Measurements from ENCODE around the gene VWC2L. TPM values are rescaled to one million over a fixed set of nuclear protein-coding genes. Genes with fewer than 3 reads are reported as not detected.

VWC2L gene
- total RNA-seq, 1 donor from 2014 or later, result not detected

GRCh38 chr2:214558341-214558740 is 147.5 kb downstream of the VWC2L start:
- TF ChIP-seq CTCF (conservative IDR thresholded peaks at IDR 0.05; ENCODE audit: low read depth, low read length), result no peak
- H3K4me3 ChIP-seq (ENCODE audit: low read depth, low read length), result no peak overlapping the region
- no peak for DNase-seq (ENCODE audit: low read depth)

- no peak overlapping the region for H3K4me3 ChIP-seq (ENCODE audit: low read depth, low read length)
- DNase-seq (ENCODE audit: low read depth), result no peak
- TF ChIP-seq CTCF (conservative IDR thresholded peaks at IDR 0.05; ENCODE audit: low read depth, low read length), result no peak
Measured at GRCh38 chr2:214560176-214560575, 149.3 kb downstream of the VWC2L start.

- TF ChIP-seq CTCF (conservative IDR thresholded peaks at IDR 0.05; ENCODE audit: low read depth, low read length), result no peak
- DNase-seq (ENCODE audit: low read depth), result no peak
- H3K4me3 ChIP-seq (ENCODE audit: low read depth, low read length), result no peak overlapping the region
Measured at GRCh38 chr2:214560618-214561190, 149.8 kb downstream of the VWC2L start.

- H3K4me3 ChIP-seq (ENCODE audit: low read depth, low read length), result no peak overlapping the region
- DNase-seq (ENCODE audit: low read depth), result no peak
- no peak for TF ChIP-seq CTCF (conservative IDR thresholded peaks at IDR 0.05; ENCODE audit: low read depth, low read length)
Measured at GRCh38 chr2:214565246-214565645, 154.4 kb downstream of the VWC2L start.

- H3K4me3 ChIP-seq (ENCODE audit: low read depth, low read length), result no peak overlapping the region
- TF ChIP-seq CTCF (conservative IDR thresholded peaks at IDR 0.05; ENCODE audit: low read depth, low read length), result no peak
- DNase-seq (ENCODE audit: low read depth), result no peak
Measured at GRCh38 chr2:214566457-214566856, 155.6 kb downstream of the VWC2L start.

- no peak for TF ChIP-seq CTCF (conservative IDR thresholded peaks at IDR 0.05; ENCODE audit: low read depth, low read length)
- no peak overlapping the region for H3K4me3 ChIP-seq (ENCODE audit: low read depth, low read length)
- no peak for DNase-seq (ENCODE audit: low read depth)
Measured at GRCh38 chr2:214569419-214570035, 158.7 kb downstream of the VWC2L start.
